GM13976 (cell line): ENCODE measurements around the gene JUN.

Experiments used
- DNase-seq: peaks from one replicate; pipeline ENCODE4 v3.0.0; 2012; ENCODE audit warnings: low spot score
- in situ Hi-C: fragments of 300-500 bp; cut with MboI; formaldehyde crosslinking; loops from one replicate; pipeline ENCODE4 v1.12.0; 2022; ENCODE audit warnings: low sequenced_read_pairs, mixed read lengths, inconsistent platforms; ENCODE audit not compliant: unreplicated experiment
- TF ChIP-seq, protein P1 (sequence below): IDR thresholded peaks from 2 replicates; pipeline ENCODE4 v1.5.1; 2012; ENCODE audit warnings: borderline replicate concordance, mild to moderate bottlenecking; ENCODE audit not compliant: insufficient read depth; ENCODE audit errors: extremely low read depth, missing control alignments, control extremely low read depth

The JUN gene

DNA sequence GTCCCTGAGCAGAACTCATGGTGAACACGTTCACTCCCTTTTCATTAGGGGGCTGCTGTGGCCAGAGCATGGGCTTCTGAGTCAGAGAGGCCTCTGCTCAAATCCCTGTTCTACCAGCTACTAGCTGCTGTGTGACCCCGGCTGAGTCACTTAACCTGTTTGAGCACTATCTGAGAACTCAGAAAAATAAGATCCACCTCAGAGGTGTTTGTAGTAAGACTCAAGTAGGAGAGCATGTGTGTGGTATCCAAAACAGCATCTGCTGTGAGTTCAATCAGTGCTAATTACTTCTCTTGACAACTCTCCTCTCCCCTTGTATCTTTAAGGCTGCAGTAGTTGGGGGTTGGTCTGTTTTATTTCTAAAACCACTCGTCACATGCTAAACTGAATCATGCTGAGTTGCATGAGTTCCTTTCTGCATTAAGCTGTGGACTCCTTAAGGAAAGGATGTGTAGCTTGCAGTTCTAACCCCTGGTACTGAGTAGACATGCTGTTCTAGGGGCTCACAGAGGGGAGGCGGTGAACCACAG is 39.7 kb upstream of the JUN start:
- TF ChIP-seq, protein P1, sequence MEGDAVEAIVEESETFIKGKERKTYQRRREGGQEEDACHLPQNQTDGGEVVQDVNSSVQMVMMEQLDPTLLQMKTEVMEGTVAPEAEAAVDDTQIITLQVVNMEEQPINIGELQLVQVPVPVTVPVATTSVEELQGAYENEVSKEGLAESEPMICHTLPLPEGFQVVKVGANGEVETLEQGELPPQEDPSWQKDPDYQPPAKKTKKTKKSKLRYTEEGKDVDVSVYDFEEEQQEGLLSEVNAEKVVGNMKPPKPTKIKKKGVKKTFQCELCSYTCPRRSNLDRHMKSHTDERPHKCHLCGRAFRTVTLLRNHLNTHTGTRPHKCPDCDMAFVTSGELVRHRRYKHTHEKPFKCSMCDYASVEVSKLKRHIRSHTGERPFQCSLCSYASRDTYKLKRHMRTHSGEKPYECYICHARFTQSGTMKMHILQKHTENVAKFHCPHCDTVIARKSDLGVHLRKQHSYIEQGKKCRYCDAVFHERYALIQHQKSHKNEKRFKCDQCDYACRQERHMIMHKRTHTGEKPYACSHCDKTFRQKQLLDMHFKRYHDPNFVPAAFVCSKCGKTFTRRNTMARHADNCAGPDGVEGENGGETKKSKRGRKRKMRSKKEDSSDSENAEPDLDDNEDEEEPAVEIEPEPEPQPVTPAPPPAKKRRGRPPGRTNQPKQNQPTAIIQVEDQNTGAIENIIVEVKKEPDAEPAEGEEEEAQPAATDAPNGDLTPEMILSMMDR = no peak
- in situ Hi-C loops = no loop called here
- DNase-seq = no peak

DNA sequence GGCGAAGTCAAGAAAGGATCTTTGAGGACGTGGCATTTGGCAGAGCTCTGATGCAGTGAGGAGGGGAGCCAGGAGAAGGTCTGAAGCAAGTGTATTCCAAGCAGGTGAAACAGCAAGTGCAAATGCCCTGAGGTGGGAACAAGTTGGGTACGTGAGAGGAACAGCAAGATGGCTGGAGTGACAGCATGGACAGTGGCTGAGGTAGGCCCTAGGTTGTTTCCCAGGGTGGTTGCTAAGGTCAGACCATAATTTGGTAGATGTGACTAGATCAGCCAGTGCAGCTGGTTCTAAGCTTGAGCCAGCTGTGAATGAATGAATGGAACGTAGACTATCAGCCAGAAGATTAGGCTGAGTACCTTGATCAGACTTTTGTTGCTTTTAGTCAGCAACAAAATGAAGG is 37.5 kb upstream of the JUN start:
- in situ Hi-C loops = no loop called here
- DNase-seq = no peak
- TF ChIP-seq, protein P1 = no peak

DNA sequence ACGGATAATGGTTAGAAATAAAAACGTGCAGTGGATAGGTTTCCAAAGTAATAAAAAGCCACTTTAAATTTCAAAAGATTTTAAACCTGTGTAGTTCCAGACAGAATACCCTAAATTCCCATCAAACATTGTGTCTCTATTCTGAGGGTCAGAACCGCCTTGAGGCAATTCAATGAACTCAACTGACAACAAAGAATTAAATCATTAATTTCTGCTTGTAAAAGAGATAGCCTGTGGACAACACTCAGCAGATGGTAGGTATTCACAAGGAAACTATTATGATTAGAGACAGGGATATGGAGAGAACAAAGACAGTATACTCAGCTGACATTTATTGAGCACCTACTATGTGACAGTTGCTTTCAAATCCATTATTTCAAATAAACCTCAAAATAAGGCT is 35.1 kb upstream of the JUN start:
- no peak for DNase-seq
- in situ Hi-C loops = no loop called here
- TF ChIP-seq, protein P1 = no peak

DNA sequence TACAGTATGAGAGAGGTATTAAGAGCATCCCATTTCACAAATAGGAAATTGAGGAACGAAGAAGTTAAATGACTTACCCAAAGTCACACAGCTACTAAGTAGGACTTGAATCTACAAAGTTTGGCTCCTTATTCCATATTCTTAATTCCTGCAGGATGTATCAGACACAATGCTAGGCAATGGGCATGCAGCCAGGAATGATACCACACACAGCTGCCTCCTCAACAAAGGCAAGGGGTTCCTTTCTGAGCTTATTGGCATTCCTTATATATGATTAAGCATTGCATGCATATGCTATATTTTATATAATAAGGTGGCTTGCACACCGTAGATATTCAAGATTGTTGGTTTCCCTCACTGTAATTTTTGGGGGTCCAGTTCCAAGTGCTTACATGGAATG is 34.2 kb upstream of the JUN start:
- TF ChIP-seq, protein P1 = no peak
- in situ Hi-C loops = no loop called here
- DNase-seq = no peak

DNA sequence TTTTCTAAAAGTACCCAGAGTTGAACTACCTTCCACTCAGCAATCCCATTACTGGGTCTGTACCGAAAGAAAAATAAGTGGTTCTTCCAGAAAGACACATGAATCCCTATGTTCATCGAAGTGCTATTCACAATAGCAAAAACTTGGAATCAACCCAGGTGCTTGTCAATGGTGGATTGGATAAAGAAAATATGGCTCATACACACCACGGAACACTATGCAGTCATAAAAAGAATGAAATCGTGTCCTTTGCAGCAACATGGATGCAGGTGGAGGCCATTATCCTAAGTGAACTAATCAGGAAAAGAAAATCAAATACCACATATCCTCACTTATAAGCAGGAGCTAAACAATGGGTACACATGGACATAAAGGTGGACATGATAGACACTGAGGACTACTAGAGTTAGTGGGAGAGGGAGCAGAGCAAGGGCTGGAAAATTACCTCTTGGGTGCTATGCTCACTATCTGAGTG is 32.9 kb upstream of the JUN start:
- in situ Hi-C loops = no loop called here
- no peak for DNase-seq
- TF ChIP-seq, protein P1 = no peak

DNA sequence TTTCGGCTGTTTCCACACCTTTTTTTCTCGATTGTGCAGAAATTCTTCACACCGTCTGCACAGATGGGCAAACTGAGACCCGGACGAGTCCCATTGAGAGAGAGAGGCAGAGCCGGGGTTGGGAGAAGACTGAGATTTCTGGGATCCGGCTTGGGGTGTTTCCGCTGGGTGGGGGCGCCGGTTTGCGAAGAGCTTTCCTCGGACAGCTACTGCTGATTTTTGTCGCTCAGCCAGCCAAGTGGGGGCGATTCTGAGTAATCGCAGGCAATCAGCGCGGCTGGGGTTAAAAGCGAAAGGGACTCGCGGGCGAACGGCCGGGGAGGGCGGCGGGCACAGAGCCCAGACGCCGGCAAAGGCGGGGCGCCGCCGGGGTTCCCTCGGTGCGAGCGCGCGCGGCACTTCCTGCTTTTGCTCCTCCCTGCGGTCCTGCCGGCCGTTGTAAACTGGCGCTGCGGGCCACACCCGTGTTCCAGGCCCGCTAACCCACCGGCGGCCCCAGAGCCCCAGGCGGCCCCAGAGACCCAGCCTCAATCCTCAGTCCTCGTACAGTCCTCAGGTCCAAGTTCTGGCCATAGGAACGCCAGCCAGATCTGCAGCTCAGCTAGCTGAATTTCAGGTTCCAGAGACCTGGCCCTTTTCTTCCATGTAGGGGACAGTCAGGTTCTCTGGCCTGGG is 32.4 kb upstream of the JUN start:
- TF ChIP-seq, protein P1 = peak; percentile 28
- DNase-seq = peak; percentile 92
- in situ Hi-C loops = no loop called here
